ENCODE measurements around the gene KLF11. TPM values are rescaled to one million over a fixed set of nuclear protein-coding genes. Genes with fewer than 3 reads are reported as not detected.

Gene KLF11
- total and polyA plus RNA-seq, 2 of the 8 experiments (the other 6 are each of a cell fraction or from before 2014, with no cell fraction given): 6.4 to 10.1 TPM

DNA sequence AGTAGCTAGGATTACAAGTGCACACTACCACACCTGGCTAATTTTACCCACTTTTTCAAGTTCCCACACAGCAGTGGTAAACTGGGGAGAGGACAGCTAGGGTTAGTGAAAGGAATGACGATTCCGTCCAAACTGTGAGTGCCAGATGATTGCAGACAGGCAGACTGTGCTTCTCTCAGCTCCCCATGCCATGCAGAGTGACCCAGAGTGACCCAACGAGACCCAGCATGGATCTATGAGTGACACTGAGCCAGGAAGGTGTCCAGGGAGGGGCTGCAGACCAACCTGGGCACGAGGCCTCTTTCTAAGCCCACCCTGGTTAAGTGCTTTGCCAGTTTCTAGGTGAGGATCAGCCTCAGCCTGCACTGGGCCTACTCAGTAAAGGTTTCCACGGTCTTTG, 7.7 kb upstream of the KLF11 start (continued):
- TF ChIP-seq BCL11A (IDR thresholded peaks at IDR 0.05; ENCODE audit: low read depth in 2 of 2, low read length in 2 of 2): no peak
- TF ChIP-seq EZH2 (IDR thresholded peaks at IDR 0.05; ENCODE audit: low read depth, low read length, severe bottlenecking): no peak
- TF ChIP-seq CBX5 (IDR thresholded peaks at IDR 0.05; ENCODE audit: low read depth, low read length): no peak
- TF ChIP-seq, protein P1, sequence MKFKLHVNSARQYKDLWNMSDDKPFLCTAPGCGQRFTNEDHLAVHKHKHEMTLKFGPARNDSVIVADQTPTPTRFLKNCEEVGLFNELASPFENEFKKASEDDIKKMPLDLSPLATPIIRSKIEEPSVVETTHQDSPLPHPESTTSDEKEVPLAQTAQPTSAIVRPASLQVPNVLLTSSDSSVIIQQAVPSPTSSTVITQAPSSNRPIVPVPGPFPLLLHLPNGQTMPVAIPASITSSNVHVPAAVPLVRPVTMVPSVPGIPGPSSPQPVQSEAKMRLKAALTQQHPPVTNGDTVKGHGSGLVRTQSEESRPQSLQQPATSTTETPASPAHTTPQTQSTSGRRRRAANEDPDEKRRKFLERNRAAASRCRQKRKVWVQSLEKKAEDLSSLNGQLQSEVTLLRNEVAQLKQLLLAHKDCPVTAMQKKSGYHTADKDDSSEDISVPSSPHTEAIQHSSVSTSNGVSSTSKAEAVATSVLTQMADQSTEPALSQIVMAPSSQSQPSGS (IDR thresholded peaks at IDR 0.05; ENCODE audit: low read length): no peak
- TF ChIP-seq, protein P2, sequence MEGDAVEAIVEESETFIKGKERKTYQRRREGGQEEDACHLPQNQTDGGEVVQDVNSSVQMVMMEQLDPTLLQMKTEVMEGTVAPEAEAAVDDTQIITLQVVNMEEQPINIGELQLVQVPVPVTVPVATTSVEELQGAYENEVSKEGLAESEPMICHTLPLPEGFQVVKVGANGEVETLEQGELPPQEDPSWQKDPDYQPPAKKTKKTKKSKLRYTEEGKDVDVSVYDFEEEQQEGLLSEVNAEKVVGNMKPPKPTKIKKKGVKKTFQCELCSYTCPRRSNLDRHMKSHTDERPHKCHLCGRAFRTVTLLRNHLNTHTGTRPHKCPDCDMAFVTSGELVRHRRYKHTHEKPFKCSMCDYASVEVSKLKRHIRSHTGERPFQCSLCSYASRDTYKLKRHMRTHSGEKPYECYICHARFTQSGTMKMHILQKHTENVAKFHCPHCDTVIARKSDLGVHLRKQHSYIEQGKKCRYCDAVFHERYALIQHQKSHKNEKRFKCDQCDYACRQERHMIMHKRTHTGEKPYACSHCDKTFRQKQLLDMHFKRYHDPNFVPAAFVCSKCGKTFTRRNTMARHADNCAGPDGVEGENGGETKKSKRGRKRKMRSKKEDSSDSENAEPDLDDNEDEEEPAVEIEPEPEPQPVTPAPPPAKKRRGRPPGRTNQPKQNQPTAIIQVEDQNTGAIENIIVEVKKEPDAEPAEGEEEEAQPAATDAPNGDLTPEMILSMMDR (IDR thresholded peaks at IDR 0.05; ENCODE audit: control extremely low read depth in 1 of 3, insufficient read depth in 1 of 3, low read depth in 1 of 3, low read length in 3 of 3): no peak
- TF ChIP-seq, protein P3, sequence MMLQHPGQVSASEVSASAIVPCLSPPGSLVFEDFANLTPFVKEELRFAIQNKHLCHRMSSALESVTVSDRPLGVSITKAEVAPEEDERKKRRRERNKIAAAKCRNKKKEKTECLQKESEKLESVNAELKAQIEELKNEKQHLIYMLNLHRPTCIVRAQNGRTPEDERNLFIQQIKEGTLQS (IDR thresholded peaks at IDR 0.05; ENCODE audit: insufficient read depth, low read depth, low read length): no peak
- no peak for TF ChIP-seq HDAC2 (IDR thresholded peaks at IDR 0.05; ENCODE audit: borderline replicate concordance in 1 of 2, low read depth in 2 of 2, low read length in 2 of 2)
